SU-DHL-6 (cell line): Measurements from ENCODE around the gene ACOX3.

Experiments used
- H2AFZ ChIP-seq: fragments of 200-600 bp; sonication (generic); 2 replicates; pipeline ENCODE4 v1.6.1; 2014; ENCODE audit warnings: low read depth, mild to moderate bottlenecking, moderate library complexity, mixed read lengths, antibody characterized with exemption, low read length; ENCODE audit not compliant: severe bottlenecking
- H3F3A ChIP-seq: fragments of 200-600 bp; shearing (Covaris generic); 2 replicates; pipeline ENCODE4 v1.6.0; 2016; ENCODE audit warnings: antibody characterized with exemption, mild to moderate bottlenecking; ENCODE audit not compliant: insufficient read depth
- H3K27ac ChIP-seq: fragments of 200-600 bp; sonication (generic); 2 replicates; pipeline ENCODE4 v1.5.1; 2016; ENCODE audit warnings: low read depth, mild to moderate bottlenecking, low read length, moderate library complexity, mixed read lengths
- H3K27me3 ChIP-seq: fragments of 200-600 bp; sonication (generic), shearing (Covaris generic); 2 replicates; pipeline ENCODE4 v1.6.0; 2014; ENCODE audit warnings: mild to moderate bottlenecking, low read length
- H3K36me3 ChIP-seq: fragments of 200-600 bp; sonication (generic); 2 replicates; pipeline ENCODE4 v1.6.1; 2014; ENCODE audit warnings: mild to moderate bottlenecking, low read length, mixed read lengths
- H3K4me2 ChIP-seq: fragments of 300-600, 200-600 bp; shearing (Covaris generic), sonication (generic); 2 replicates; pipeline ENCODE4 v1.6.0; 2014; ENCODE audit warnings: low read length, low read depth, mild to moderate bottlenecking; ENCODE audit not compliant: poor library complexity, severe bottlenecking
- H3K4me3 ChIP-seq: fragments of 200-600 bp; sonication (generic); 2 replicates; pipeline ENCODE4 v1.5.1; 2014; ENCODE audit warnings: antibody characterized with exemption, low read length, mild to moderate bottlenecking, mixed read lengths; ENCODE audit not compliant: insufficient read depth, poor library complexity, severe bottlenecking
- H3K79me2 ChIP-seq: fragments of 200-600 bp; sonication (generic); 2 replicates; pipeline ENCODE4 v1.6.1; 2014; ENCODE audit warnings: mild to moderate bottlenecking, low read length, moderate library complexity; ENCODE audit not compliant: insufficient read depth
- H3K9ac ChIP-seq: fragments of 200-600 bp; sonication (generic); 2 replicates; pipeline ENCODE4 v1.7.0; 2014; ENCODE audit warnings: mild to moderate bottlenecking, low read length
- H3K9me2 ChIP-seq: fragments of 200-600 bp; sonication (generic); replicated peaks from 2 replicates; pipeline ENCODE4 v1.6.1; 2014; ENCODE audit warnings: low read length; ENCODE audit not compliant: insufficient read depth
- H3K9me3 ChIP-seq: fragments of 200-600 bp; sonication (generic); 2 replicates; pipeline ENCODE4 v1.6.1; 2014; ENCODE audit warnings: low read length, mixed read lengths; ENCODE audit not compliant: insufficient read depth
- H4K20me1 ChIP-seq: fragments of 200-600 bp; sonication (generic); 2 replicates; pipeline ENCODE4 v1.6.1; 2014; ENCODE audit warnings: low read depth, mild to moderate bottlenecking, antibody characterized with exemption, low read length, moderate library complexity, mixed read lengths
- EZH2phosphoT487 ChIP-seq: fragments of 200-600 bp; sonication (generic), shearing (Covaris generic); conservative IDR thresholded peaks from 2 replicates; pipeline ENCODE4 v1.6.1; 2018; ENCODE audit warnings: mild to moderate bottlenecking, antibody characterized with exemption, low read length, moderate library complexity, mixed read lengths
- TF ChIP-seq, protein P1 (sequence below): fragments of 200-600 bp; sonication (generic); IDR thresholded peaks from one replicate; pipeline ENCODE4 v1.5.1; 2017; ENCODE audit warnings: antibody characterized with exemption, mild to moderate bottlenecking, low read length, moderate library complexity; ENCODE audit not compliant: insufficient read depth, poor library complexity, severe bottlenecking

ACOX3 gene

DNA sequence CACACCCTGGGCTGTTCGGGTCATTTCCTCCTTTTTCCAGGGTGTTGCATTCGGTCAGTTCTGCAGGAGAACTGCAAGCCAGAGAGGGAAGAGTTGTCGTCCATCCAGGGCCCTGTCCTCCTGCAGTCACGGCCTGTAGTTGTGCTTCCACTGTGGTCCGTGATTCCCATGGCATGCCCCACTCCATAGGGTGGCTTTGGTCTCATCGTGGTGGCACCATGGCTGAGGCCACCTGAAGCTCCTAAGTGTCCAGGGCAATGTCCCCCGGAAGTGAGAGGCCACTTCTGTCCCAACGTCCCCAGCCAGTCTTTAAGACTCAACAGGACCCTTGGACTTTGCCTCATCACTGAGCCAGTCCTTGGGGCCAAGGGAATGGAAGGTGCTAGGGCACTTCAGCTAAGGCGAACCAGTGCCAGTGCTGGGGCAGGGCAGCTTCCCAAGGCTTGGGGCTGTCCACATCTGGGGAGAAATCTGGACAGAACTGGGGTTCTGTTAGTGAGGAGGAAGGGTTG lies 87.3 kb downstream of the ACOX3 start:
- H3K27me3 ChIP-seq: no peaks in the 10 kb centered on the region
- no peak overlapping the region for H3K9ac ChIP-seq
- H3K4me2 ChIP-seq: no peak overlapping the region
- no peaks in the 10 kb centered on the region for H3K79me2 ChIP-seq
- H2AFZ ChIP-seq: no peak overlapping the region
- H3K27ac ChIP-seq: no peak overlapping the region
- TF ChIP-seq EZH2phosphoT487: no peak
- TF ChIP-seq, protein P1, sequence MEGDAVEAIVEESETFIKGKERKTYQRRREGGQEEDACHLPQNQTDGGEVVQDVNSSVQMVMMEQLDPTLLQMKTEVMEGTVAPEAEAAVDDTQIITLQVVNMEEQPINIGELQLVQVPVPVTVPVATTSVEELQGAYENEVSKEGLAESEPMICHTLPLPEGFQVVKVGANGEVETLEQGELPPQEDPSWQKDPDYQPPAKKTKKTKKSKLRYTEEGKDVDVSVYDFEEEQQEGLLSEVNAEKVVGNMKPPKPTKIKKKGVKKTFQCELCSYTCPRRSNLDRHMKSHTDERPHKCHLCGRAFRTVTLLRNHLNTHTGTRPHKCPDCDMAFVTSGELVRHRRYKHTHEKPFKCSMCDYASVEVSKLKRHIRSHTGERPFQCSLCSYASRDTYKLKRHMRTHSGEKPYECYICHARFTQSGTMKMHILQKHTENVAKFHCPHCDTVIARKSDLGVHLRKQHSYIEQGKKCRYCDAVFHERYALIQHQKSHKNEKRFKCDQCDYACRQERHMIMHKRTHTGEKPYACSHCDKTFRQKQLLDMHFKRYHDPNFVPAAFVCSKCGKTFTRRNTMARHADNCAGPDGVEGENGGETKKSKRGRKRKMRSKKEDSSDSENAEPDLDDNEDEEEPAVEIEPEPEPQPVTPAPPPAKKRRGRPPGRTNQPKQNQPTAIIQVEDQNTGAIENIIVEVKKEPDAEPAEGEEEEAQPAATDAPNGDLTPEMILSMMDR: no peak
- H3K36me3 ChIP-seq: no peaks in the 10 kb centered on the region
- H3K4me3 ChIP-seq: no peak overlapping the region
- H3K9me2 ChIP-seq: no peaks in the 10 kb centered on the region
- no peaks in the 10 kb centered on the region for H3F3A ChIP-seq
- no peaks in the 10 kb centered on the region for H4K20me1 ChIP-seq
- H3K9me3 ChIP-seq: no peaks in the 10 kb centered on the region

DNA sequence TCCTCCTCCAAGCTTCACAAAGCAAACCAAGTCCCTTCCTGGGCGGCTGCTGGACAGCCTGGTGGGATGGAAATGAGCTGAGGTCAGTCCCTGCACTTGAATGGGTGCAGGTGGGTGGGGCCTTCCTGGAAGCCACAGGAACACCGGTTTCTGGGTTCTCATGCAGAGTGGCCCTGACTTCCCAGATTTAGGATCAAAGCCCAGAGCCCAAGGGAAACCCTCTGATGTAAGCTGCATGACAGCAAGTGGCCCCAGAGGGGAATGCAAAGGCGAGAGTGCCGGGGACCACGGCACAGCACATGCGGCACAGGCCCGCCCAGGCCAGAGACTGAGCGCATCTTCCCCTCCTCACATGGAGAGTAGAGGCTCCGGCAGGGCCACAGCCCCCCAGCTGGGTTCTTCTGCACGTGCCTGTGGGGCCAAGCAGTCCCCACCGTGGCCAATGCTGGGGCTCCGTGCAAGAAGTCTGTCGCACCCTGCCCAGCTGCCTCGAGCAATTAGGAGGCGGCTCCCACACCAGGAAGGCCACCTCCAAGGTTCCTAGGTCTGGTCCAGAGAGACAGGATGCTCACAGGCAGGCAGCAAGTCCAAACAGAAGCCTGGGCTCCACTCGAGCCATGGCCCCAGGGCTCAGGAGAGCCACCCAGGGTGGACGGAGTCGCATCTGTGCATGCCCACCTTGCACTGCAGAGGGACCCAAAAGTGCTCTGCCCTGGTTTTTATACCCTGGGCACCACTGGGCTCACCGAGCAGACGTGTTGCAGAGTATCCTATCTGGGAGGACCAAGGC lies 88.0 kb downstream of the ACOX3 start:
- Histone ChIP-seq H3K27ac (no peak overlapping the region), H2AFZ (no peak overlapping the region), H3K9me2 (no peaks in the 10 kb centered on the region), H3F3A (no peaks in the 10 kb centered on the region), H3K9me3 (no peaks in the 10 kb centered on the region), H3K36me3 (no peaks in the 10 kb centered on the region), H4K20me1 (no peaks in the 10 kb centered on the region), H3K79me2 (no peaks in the 10 kb centered on the region), H3K4me2 (no peak overlapping the region), H3K9ac (no peak overlapping the region), H3K27me3 (no peaks in the 10 kb centered on the region), H3K4me3 (no peak overlapping the region)
- TF ChIP-seq EZH2phosphoT487: no peak
- TF ChIP-seq, protein P1: no peak

DNA sequence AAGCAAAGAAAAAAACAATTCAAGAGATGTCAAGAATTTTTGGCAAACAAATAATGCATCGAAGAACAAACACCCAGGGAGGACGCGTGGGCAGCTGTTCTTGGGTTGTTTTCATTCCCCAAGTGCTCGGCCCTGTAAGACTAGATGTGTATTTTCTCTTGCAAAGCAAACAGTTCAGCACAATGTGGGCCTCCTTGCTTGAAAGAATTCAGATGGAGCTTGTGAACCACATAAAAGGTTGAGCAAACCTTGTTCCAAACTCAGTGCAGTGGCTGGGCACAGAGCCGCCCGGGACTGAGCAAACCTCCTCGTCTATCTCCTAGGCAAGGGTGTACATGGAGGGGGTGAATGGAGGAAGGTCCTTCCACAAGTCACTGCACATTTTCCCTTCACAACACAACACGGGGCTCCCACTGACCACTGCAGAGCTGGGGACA lies 88.6 kb downstream of the ACOX3 start:
- TF ChIP-seq, protein P1: no peak
- no peak for TF ChIP-seq EZH2phosphoT487
- H3K27ac ChIP-seq: no peak overlapping the region
- no peaks in the 10 kb centered on the region for H3K79me2 ChIP-seq
- no peaks in the 10 kb centered on the region for H3F3A ChIP-seq
- H3K36me3 ChIP-seq: no peaks in the 10 kb centered on the region
- H3K4me3 ChIP-seq: no peak overlapping the region
- H3K9me2 ChIP-seq: no peaks in the 10 kb centered on the region
- H3K27me3 ChIP-seq: no peaks in the 10 kb centered on the region
- H3K4me2 ChIP-seq: no peak overlapping the region
- no peaks in the 10 kb centered on the region for H3K9me3 ChIP-seq
- no peak overlapping the region for H3K9ac ChIP-seq
- H2AFZ ChIP-seq: no peak overlapping the region
- H4K20me1 ChIP-seq: no peaks in the 10 kb centered on the region
